WI38 (cell line): Measurements from ENCODE around the gene CD55.

Experiments
- H3K4me3 ChIP-seq: 2 replicates; pipeline ENCODE4 v1.5.1; 2011; ENCODE audit warnings: low read depth, mild to moderate bottlenecking, control low read depth, low read length
- TF ChIP-seq, protein P1 (sequence below): IDR thresholded peaks from 2 replicates; pipeline ENCODE4 v1.5.1; 2012; ENCODE audit warnings: low read depth, mild to moderate bottlenecking, control low read depth, low read length

Gene CD55

DNA sequence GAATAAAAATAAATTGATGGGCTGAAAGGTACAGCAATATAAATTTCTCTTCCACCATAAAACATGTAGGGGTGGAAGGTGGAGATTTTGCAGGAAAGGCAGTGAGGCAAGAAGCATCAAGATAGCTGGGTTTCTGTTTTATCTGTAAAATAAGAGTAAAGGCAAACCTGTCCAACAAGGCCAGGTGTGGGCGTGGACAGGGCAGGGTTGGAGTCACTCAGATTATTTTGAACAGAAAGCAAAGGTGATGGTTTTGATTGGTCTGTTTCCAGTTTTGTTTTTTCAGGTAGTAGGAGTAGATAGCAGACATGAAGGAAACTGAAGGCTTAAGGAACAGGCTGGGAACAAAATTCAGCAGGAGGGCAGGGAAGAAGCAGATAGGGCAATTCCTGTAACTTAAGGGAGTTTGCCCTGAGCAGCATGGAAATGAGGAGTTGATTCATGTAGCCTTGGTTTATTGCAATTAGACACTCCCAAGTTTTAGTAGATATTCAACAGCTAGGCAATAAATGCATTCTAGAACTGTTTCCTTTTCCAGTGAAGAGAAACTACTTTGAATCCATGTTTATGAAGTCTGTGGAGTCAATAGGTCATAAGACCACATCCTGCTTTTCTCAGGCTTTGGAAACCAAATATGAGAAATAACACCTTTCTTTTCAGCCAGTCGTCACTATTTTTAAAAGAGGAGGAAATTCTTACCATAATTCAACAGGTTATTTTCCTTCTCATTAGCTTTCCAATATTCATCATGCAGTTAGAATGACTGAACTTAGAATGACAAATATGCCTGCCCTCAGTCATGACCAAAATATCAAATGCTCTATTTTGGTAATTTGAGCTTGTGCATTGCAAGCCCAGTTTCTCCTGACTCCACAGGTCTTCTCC lies 38.7 kb upstream of the CD55 start:
- TF ChIP-seq, protein P1, sequence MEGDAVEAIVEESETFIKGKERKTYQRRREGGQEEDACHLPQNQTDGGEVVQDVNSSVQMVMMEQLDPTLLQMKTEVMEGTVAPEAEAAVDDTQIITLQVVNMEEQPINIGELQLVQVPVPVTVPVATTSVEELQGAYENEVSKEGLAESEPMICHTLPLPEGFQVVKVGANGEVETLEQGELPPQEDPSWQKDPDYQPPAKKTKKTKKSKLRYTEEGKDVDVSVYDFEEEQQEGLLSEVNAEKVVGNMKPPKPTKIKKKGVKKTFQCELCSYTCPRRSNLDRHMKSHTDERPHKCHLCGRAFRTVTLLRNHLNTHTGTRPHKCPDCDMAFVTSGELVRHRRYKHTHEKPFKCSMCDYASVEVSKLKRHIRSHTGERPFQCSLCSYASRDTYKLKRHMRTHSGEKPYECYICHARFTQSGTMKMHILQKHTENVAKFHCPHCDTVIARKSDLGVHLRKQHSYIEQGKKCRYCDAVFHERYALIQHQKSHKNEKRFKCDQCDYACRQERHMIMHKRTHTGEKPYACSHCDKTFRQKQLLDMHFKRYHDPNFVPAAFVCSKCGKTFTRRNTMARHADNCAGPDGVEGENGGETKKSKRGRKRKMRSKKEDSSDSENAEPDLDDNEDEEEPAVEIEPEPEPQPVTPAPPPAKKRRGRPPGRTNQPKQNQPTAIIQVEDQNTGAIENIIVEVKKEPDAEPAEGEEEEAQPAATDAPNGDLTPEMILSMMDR = no peak
- H3K4me3 ChIP-seq = no peak overlapping the region

GRCh38 chr1:207283421-207283820 lies 38.1 kb upstream of the CD55 start:
- no peak overlapping the region for H3K4me3 ChIP-seq
- TF ChIP-seq, protein P1 = no peak

- TF ChIP-seq, protein P1 = no peak
- H3K4me3 ChIP-seq = no peak overlapping the region
These were observed 37.1 kb upstream of the CD55 start for GRCh38 chr1:207284209-207284897.

GRCh38 chr1:207286786-207287468 lies 34.6 kb upstream of the CD55 start:
- TF ChIP-seq, protein P1 = no peak
- H3K4me3 ChIP-seq = no peak overlapping the region

GRCh38 chr1:207288315-207288714 lies 33.2 kb upstream of the CD55 start:
- TF ChIP-seq, protein P1 = no peak
- H3K4me3 ChIP-seq = no peak overlapping the region

DNA sequence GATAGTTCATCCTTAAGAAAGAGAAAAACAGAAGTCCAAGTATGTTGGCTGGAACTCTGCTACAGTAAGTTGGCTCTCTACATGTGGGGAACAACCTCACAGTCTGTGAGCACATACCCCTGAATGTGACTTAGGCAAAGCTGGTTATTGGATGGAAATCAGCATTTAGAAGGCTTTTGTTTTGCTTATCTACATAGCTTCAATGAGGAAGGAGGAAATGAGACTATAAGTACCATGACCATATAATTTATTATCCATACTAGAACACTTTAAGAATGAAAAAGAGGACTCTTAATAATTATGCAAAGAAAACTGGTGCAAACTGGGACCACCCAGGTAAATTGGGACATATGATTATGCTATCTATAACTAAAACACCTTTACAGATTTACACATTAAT lies 31.7 kb upstream of the CD55 start:
- TF ChIP-seq, protein P1 = no peak
- H3K4me3 ChIP-seq = no peak overlapping the region
